GM18951 (cell line): ENCODE data around the gene TSPY9.
"Not testable (repeated sequence)": the region's sequence is repeated elsewhere in the genome, so short reads cannot be mapped to it uniquely, and the experiment has no call there.

Experiments
- in situ Hi-C: fragments of 300-500 bp; cut with MboI; formaldehyde crosslinking; loops from one replicate; pipeline ENCODE4 v1.12.0; 2022; ENCODE audit warnings: low sequenced_read_pairs, mixed read lengths, inconsistent platforms; ENCODE audit not compliant: unreplicated experiment

Gene TSPY9, protein sequence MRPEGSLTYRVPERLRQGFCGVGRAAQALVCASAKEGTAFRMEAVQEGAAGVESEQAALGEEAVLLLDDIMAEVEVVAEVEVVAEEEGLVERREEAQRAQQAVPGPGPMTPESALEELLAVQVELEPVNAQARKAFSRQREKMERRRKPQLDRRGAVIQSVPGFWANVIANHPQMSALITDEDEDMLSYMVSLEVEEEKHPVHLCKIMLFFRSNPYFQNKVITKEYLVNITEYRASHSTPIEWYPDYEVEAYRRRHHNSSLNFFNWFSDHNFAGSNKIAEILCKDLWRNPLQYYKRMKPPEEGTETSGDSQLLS

DNA sequence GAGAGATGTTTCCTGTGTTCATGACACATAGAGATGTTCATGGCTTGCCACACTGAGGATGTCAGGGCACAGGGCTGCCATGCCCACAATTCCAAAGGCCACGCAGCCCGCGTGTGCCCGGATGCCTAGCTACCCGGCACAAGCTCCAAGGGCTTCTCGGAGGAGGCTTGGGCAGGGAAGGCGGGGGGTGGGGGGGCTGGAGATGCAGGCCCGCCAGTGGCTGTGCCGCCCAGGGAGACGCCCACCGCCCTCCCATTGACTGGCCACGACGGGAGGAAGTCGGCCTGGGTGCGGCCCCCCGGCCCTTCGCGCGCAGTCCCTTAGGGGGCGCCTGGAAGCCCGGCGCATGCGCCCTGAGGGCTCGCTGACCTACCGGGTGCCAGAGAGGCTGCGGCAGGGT lies at the start of gene TSPY9:
Gene TSPY9, plus strand, starts transcription at position 301 of the 400 bp plus-strand sequence. Its CDS starts 46 bp downstream, at position 347.
- in situ Hi-C loops = not testable (repeated sequence)

DNA sequence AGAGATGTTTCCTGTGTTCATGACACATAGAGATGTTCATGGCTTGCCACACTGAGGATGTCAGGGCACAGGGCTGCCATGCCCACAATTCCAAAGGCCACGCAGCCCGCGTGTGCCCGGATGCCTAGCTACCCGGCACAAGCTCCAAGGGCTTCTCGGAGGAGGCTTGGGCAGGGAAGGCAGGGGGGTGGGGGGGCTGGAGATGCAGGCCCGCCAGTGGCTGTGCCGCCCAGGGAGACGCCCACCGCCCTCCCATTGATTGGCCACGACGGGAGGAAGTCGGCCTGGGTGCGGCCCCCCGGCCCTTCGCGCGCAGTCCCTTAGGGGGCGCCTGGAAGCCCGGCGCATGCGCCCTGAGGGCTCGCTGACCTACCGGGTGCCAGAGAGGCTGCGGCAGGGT lies 20.4 kb upstream of the TSPY9 start, which contains the start of gene TSPY1:
Gene TSPY1, plus strand, starts transcription at position 301 of the 400 bp plus-strand sequence. Its CDS starts 46 bp downstream, at position 347.
- in situ Hi-C loops = not testable (repeated sequence)

DNA sequence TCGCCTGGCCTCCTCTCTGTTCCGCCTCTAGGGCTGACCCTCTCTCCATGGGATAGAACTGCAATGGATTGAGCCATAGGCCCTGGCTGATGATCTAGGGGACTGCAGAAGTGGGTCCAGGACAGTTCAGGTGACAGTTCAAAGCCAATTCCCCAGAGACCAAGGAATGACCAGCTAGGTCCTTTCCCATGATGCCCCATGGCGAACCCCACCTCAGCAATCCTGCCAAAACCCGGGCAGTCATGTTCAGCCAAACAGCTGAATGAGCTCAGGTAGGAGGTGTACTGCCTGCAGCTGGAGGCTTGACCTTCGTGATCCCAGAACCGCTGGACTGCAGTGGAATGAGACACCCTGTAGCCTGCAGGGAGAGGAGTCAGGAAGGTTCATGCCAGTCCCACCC lies 17.3 kb downstream of the TSPY9 start:
- in situ Hi-C loops = not testable (repeated sequence)

GRCh38 chrY:9516287-9516686 lies 29.2 kb downstream of the TSPY9 start:
- in situ Hi-C loops = not testable (repeated sequence)

GRCh38 chrY:9527580-9527979 lies 40.5 kb downstream of the TSPY9 start, which contains the start of gene TSPY10:
Gene TSPY10, plus strand, starts transcription at chrY:9527880. Its CDS starts 46 bp downstream, at chrY:9527926.
- in situ Hi-C loops = not testable (repeated sequence)
